ENCODE measurements around the gene PKNOX2. TPM values are rescaled to one million over a fixed set of nuclear protein-coding genes. Genes with fewer than 3 reads are reported as not detected.

The PKNOX2 gene
- total and polyA plus RNA-seq, 2 of the 8 experiments (the other 6 are each of a cell fraction or from before 2014, with no cell fraction given): 2.0 TPM

DNA sequence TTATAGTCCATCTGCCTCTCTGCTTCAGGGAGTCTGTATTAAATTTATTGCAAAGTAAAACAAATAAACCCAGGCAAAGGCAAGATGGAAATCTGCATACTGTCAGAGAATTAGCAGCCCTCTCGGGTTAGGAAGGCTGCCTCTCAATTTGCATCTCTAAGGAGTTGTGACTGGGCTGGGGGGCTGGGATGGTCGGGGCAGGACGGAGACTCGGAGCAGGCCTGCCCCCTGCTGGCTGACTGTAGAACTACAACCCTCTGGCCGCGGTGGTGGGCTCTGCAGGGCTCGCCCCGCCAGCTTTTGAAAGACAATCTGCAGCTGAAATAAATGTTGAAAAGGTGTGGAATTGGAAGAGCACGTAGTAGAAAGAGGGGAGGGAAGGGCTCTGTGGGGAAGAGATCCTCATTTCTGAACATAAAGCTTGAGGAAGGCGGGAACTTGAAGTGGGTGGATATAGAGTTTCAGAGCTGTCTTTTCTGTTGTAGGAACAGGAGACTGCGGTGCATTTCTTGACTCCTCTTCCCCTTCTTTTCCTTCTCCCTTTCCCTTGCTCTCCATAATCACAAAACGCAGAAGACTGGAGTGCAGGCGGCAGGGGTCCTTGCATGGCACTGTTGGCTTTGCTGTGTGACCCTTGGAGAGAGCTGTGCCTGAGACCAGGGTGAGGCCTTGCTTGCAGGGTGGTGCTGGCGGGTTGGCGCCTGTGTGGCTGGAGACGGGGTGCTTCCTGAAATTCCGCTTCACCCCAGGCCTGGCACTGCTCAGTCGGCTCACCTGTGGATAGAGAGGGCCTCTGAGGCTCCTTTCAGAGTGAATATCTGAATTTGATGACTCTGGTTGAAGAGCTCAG lies 22.6 kb upstream of the PKNOX2 start (continued):
- TF ChIP-seq, protein P1, sequence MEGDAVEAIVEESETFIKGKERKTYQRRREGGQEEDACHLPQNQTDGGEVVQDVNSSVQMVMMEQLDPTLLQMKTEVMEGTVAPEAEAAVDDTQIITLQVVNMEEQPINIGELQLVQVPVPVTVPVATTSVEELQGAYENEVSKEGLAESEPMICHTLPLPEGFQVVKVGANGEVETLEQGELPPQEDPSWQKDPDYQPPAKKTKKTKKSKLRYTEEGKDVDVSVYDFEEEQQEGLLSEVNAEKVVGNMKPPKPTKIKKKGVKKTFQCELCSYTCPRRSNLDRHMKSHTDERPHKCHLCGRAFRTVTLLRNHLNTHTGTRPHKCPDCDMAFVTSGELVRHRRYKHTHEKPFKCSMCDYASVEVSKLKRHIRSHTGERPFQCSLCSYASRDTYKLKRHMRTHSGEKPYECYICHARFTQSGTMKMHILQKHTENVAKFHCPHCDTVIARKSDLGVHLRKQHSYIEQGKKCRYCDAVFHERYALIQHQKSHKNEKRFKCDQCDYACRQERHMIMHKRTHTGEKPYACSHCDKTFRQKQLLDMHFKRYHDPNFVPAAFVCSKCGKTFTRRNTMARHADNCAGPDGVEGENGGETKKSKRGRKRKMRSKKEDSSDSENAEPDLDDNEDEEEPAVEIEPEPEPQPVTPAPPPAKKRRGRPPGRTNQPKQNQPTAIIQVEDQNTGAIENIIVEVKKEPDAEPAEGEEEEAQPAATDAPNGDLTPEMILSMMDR (IDR thresholded peaks at IDR 0.05; ENCODE audit: control extremely low read depth in 1 of 3, insufficient read depth in 1 of 3, low read depth in 1 of 3, low read length in 3 of 3): peak; percentile 87 to 95 (median 89)
- TF ChIP-seq POLR2AphosphoS5 (IDR thresholded peaks at IDR 0.05; ENCODE audit: low read depth, low read length): peak; percentile 37; the same call in 1 of the 2 replicates
- peak; percentile 83 to 88 for TF ChIP-seq RAD21 (IDR thresholded peaks at IDR 0.05 in 1 of 2, conservative IDR thresholded peaks at IDR 0.05 in 1 of 2; ENCODE audit: low read depth in 2 of 2, low read length in 2 of 2)
- TF ChIP-seq SAP30 (IDR thresholded peaks at IDR 0.05; ENCODE audit: insufficient read depth, insufficient replicate concordance, low read length): no peak
- 0 out of 2 replicates have a peak, but pooled peaks have one; percentile 14 for TF ChIP-seq JUN (IDR thresholded peaks at IDR 0.05; ENCODE audit: low read depth, low read length)
- TF ChIP-seq POU5F1 (IDR thresholded peaks at IDR 0.05; ENCODE audit: low read depth, low read length): peak; percentile 78
- no peak for TF ChIP-seq EZH2 (IDR thresholded peaks at IDR 0.05; ENCODE audit: low read depth, low read length, severe bottlenecking)
- no peak for TF ChIP-seq BCL11A (IDR thresholded peaks at IDR 0.05; ENCODE audit: low read depth in 2 of 2, low read length in 2 of 2)
- peak; percentile 13; the same call in 1 of the 2 replicates for TF ChIP-seq BRCA1 (IDR thresholded peaks at IDR 0.05; ENCODE audit: low read depth, low read length)
- no peak for TF ChIP-seq RNF2 (IDR thresholded peaks at IDR 0.05; ENCODE audit: borderline replicate concordance, low read depth, low read length, missing control alignments, poor library complexity, severe bottlenecking)

Data from H1 (cell line).